GM12873 (cell line): ENCODE measurements around the gene FKBP8.

Experiments used
- CTCF ChIP-seq: IDR thresholded peaks from 2 replicates; pipeline ENCODE4 v1.5.1; 2012; ENCODE audit warnings: low read depth, mild to moderate bottlenecking, moderate library complexity, low read length, control low read depth; ENCODE audit not compliant: insufficient read depth; ENCODE audit errors: missing control alignments

The FKBP8 gene

DNA sequence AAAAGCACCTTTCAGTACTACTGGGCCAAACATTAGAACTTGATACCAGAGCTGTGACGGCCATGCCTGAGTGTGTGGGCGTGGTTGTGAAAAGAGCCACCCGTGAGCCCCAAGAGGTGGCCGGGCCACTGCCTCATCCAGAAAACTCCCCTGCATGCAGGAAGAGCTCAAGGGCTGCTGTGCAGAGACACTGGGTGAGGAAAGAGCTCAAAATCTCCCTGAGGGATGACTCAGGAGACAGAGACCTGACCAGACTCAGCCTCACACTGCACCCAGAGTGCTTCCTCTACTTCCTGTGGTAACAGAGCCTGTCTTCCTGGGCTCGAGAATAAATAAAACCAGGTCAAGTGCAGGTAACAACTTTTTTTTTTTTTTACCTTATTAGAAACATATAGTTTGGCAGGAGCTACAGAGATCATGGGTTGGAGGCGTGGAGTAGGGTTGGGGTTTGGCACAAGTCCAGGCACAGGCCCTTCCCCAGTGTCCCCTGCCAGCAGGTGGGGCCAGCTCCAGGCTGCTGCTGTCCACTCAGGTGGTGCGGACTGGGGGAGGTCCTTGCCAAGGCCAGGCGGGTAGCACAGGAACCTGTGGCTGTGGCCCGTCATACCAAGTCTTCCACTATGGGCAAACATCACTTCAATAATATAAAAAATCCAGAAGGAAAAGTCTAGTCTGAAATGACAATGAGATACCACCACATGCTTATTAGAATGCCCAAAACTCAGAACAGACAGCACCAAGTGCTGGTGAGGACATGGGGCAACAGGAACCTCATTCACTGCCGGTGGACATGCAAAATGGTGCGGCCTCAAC, 47.0 kb downstream of the FKBP8 start:
- TF ChIP-seq CTCF, result no peak

DNA sequence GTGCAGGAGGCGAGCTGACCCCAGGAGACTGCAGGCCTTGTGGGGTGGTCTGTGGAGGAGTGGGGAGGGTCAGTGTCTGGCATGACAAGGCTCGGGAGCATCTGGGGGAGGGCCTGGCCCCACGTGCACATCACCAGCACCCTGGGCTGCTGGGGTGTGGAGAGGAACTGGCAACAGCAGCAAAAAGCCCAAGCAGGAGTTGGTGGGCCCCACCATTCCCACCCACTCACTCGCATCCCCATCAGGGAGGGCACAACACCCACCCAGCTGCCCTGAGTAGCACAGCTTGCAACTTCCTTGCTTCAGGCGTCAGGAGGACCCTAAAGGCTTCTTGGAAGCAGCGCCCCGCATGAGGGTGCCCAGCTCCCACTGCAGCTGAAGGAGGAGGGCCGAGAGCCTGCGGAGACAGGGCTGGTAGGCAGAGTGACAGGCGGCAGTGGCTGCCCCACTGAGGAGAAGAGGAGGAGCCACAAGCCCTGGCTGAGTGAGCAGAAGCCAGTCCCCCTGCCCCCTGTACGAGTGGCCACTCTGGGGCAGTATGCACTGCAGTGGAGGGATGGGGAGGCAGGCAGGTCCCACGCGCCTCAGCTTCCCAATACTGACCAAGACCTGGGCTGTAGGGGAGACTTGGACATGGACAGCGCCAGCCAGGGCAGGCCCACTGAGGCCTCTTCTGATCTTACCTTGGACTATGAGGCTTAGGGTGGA, 48.0 kb downstream of the FKBP8 start:
- TF ChIP-seq CTCF, result no peak

DNA sequence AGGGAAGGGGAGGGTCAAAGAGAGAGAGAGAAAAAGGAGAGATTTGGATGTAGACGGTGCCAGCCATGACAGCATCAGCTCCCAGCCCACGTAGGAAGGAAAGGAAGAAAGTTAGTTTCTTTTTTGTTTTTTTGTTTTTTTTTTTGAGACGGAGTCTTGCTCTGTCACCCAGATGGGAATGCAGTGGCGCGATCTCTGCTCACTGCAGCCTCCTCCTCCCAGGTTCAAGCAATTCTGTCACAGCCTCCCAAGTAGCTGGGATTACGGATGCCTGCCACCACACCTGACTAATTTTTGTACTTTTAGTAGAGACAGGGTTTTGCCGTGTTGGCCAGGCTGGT, 49.1 kb downstream of the FKBP8 start:
- TF ChIP-seq CTCF, result no peak

DNA sequence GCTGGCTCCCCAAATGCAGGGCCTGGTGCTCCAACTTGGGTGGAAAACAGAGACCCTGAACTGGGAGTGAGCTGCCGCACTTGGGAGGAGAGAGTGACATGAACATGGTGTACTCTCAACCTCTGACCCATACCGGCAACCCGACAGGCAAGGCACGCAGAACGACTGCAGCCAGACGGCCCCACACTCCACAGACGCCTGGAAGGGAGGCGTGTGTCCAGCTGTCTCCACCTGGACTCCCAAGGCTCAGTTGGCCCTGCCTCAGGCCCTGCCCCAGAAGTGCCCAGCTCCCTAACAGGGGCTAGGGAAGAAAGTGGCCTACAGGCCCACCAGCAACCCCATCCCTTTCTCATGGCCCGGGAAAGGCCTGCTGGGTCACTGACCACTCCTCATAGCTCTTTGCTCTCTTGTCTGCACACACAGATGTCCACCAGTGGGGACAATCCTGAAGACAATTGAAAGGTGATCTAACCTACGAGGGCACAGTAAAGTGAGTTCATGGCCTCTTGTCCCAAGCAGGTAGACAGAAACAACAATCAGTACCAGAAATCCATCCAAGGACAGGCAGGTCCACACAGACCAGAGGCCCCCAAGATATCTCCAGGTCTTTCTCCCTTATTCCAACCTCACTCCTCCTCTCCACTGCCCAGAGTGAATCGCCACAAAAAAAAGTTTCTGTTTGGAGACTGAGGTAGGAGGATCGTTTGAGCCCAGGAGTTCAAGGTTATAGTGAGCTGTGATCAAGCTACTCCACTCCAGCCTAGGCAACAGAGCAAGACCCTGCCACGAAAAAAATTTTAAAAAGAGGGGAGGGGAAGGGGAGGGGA, 49.7 kb downstream of the FKBP8 start:
- TF ChIP-seq CTCF, result no peak

DNA sequence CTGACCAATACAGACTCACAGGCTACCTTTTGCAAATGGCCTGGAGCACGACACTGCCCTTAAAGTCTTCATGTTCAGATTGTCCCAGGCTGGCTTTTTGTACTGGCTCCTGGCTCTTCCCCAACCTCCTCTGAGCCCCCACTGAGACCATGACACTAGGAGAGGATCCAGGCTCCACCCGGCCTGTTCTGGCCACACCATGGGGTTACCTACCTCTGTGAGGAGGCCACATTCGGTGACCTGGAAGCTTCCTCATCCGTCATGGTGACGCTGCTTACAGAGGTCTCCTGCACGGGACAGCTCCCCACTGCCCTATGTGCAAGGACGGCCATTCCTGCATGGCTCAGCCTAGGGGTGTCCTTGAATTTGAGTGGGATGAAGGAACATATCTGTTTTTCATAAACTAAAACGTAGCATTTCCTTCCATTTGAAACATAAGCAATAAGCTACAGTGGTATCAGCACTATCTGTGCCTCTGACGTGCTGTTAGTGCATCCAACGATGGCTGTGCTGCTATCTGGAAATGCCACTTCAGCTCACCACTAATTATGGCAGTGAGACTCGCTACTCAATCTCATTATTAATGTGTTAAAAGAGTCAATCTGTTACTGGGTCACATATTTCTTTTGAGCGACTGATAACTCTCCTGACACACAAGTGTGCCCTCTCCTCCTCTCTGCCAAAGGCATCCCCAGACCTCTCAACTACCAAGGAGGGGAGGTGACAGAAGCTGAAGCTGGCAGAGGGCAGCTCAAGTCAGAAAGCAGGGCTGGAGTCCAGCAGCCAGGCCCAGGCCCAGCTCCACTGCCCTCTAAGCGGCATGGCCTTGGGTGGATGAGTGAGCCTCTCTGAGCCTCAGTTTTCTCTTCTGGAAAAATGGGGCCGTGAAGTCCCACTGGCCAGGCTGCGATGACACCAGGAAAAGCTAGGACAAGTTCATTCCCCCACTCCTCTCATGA, 51.1 kb downstream of the FKBP8 start:
- no peak for TF ChIP-seq CTCF

GRCh38 chr19:18490728-18491127, 52.6 kb downstream of the FKBP8 start:
- no peak for TF ChIP-seq CTCF
